Measurements from ENCODE around the gene MAPKAP1. TPM values are rescaled to one million over a fixed set of nuclear protein-coding genes. Genes with fewer than 3 reads are reported as not detected.

MAPKAP1 gene
- total and polyA plus RNA-seq, 8 donors: 49.5 to 89.5 (median 56.2) TPM

GRCh38 chr9:125745018-125745417, 38.0 kb upstream of the MAPKAP1 start:
- Histone ChIP-seq H3K4me3 (no peak overlapping the region), H3K4me1 (peaks cover 7 to 24% of the 10 kb centered on the region in 2 donors), H3K27ac (no peak overlapping the region), H3K36me3 (no peaks in the 10 kb centered on the region), H3K27me3 (no peaks in the 10 kb centered on the region), H3K9me3 (no peaks in the 10 kb centered on the region)
- TF ChIP-seq CTCF (IDR thresholded peaks at IDR 0.05): no peak
- DNase-seq (no peak), ATAC-seq (no peak)
- intact Hi-C loops (cut with DNase I): no loop called here

- Histone ChIP-seq H3K4me1 (peaks cover 7 to 20% of the 10 kb centered on the region in 2 donors), H3K4me3 (no peak overlapping the region), H3K9me3 (no peaks in the 10 kb centered on the region), H3K27me3 (no peaks in the 10 kb centered on the region), H3K36me3 (no peaks in the 10 kb centered on the region), H3K27ac (no peak overlapping the region)
- TF ChIP-seq CTCF (IDR thresholded peaks at IDR 0.05): no peak
- ATAC-seq: no peak
- intact Hi-C loops (cut with DNase I): no loop called here
- no peak for DNase-seq
Observed at GRCh38 chr9:125744616-125745015, 37.6 kb upstream of the MAPKAP1 start.

GRCh38 chr9:125743682-125744428, 36.8 kb upstream of the MAPKAP1 start:
- H3K9me3 ChIP-seq: no peaks in the 10 kb centered on the region
- DNase-seq (no peak), ATAC-seq (no peak)
- no peak for TF ChIP-seq CTCF (IDR thresholded peaks at IDR 0.05)
- H3K27ac ChIP-seq: no peak overlapping the region
- no peaks in the 10 kb centered on the region for H3K36me3 ChIP-seq
- no peaks in the 10 kb centered on the region for H3K27me3 ChIP-seq
- no peak overlapping the region for H3K4me3 ChIP-seq
- intact Hi-C loops (cut with DNase I): no loop called here
- H3K4me1 ChIP-seq: peaks cover 7 to 14% of the 10 kb centered on the region in 2 donors

- no peak for DNase-seq
- H3K36me3 ChIP-seq: no peaks in the 10 kb centered on the region
- H3K9me3 ChIP-seq: no peaks in the 10 kb centered on the region
- no peak overlapping the region for H3K4me3 ChIP-seq
- peaks cover 7 to 9% of the 10 kb centered on the region in 2 donors for H3K4me1 ChIP-seq
- no peak for TF ChIP-seq CTCF (IDR thresholded peaks at IDR 0.05)
- no peak overlapping the region for H3K27ac ChIP-seq
- no peaks in the 10 kb centered on the region for H3K27me3 ChIP-seq
- intact Hi-C loops (cut with DNase I): no loop called here
- ATAC-seq: no peak
Observed at GRCh38 chr9:125742657-125743056, 35.6 kb upstream of the MAPKAP1 start.

- Histone ChIP-seq H3K4me1 (no peaks in the 10 kb centered on the region), H3K36me3 (no peaks in the 10 kb centered on the region), H3K27ac (no peak overlapping the region), H3K9me3 (no peaks in the 10 kb centered on the region), H3K27me3 (no peaks in the 10 kb centered on the region), H3K4me3 (no peak overlapping the region)
- no peak for TF ChIP-seq CTCF (IDR thresholded peaks at IDR 0.05)
- DNase-seq (no peak), ATAC-seq (no peak)
- intact Hi-C loops (cut with DNase I): no loop called here
Observed at GRCh38 chr9:125739436-125739835, 32.4 kb upstream of the MAPKAP1 start.
